Measurements from ENCODE around the gene UQCC5. TPM values are rescaled to one million over a fixed set of nuclear protein-coding genes. Genes with fewer than 3 reads are reported as not detected.

Gene UQCC5
- total RNA-seq, 4 donors from 2014 or later, result 1.9 to 47.5 (median 18.7) TPM

DNA sequence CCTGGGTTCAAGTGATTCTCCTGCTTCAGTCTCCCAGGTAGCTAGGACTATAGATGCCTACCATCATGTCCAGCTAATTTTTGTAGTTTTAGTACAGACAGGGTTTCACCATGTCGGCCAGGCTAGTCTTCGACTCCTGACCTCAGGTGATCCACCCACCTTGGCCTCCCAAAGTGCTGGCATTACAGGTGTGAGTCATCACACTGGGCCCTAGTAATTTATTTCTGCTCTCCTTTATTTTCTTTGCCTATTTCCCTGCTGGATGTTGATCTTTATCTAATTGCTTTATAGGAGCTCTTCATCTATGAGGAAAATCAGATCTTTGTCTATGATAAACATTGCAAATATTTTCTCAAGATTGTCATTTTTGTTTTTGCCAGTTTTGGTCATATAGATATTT is 31.7 kb downstream of the UQCC5 start:
- no peak for ATAC-seq
- Histone ChIP-seq H3K27me3 (no peaks in the 10 kb centered on the region), H3K36me3 (peaks cover 0 to 44% of the 10 kb centered on the region in 2 donors), H3K27ac (no peak overlapping the region), H3K9me3 (no peaks in the 10 kb centered on the region), H3K4me1 (peaks cover 0 to 10% (median 0%) of the 10 kb centered on the region in 3 donors), H3K4me3 (no peak overlapping the region)
- TF ChIP-seq, protein P1, sequence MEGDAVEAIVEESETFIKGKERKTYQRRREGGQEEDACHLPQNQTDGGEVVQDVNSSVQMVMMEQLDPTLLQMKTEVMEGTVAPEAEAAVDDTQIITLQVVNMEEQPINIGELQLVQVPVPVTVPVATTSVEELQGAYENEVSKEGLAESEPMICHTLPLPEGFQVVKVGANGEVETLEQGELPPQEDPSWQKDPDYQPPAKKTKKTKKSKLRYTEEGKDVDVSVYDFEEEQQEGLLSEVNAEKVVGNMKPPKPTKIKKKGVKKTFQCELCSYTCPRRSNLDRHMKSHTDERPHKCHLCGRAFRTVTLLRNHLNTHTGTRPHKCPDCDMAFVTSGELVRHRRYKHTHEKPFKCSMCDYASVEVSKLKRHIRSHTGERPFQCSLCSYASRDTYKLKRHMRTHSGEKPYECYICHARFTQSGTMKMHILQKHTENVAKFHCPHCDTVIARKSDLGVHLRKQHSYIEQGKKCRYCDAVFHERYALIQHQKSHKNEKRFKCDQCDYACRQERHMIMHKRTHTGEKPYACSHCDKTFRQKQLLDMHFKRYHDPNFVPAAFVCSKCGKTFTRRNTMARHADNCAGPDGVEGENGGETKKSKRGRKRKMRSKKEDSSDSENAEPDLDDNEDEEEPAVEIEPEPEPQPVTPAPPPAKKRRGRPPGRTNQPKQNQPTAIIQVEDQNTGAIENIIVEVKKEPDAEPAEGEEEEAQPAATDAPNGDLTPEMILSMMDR (IDR thresholded peaks at IDR 0.05), result no peak
- TF ChIP-seq POLR2AphosphoS5 (IDR thresholded peaks at IDR 0.05) (no peak), EP300 (IDR thresholded peaks at IDR 0.05) (no peak), POLR2A (IDR thresholded peaks at IDR 0.05) (no peak)
- WGBS, 2 donors (ENCODE audit: low coverage in 1 of 2), result 100% methylated on average over 1 to 2 of the region's 2 CpGs

DNA sequence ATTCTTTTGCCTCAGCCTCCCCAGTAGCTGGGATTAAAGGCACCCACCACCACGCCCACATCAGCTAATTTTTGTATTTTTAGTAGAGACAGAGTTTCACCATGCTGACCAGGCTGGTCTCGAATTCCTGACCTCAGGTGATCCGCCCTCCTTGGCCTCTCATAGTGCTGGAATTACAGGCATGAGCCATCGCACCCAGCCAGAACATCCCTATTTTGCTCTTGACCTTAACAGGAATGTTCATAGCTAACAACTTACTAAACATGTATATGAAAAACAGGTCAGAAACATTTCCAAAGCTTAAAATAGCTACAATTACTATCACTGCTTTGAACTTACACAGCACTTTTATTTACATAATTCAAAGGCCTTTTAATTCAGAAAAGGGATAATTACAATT is 33.7 kb downstream of the UQCC5 start:
- H3K27ac ChIP-seq, result peak overlapping the region in 3 of 4 donors; percentile 23 to 54 (median 51)
- WGBS, 2 donors (ENCODE audit: low coverage in 1 of 2), result 55 to 62% methylated on average over 2 to 4 of the region's 4 CpGs
- peaks cover 0 to 44% of the 10 kb centered on the region in 2 donors for H3K36me3 ChIP-seq
- peaks cover 0 to 14% (median 0%) of the 10 kb centered on the region in 3 donors for H3K4me1 ChIP-seq
- no peak overlapping the region for H3K4me3 ChIP-seq
- no peaks in the 10 kb centered on the region for H3K27me3 ChIP-seq
- no peak for ATAC-seq
- TF ChIP-seq, protein P1 (IDR thresholded peaks at IDR 0.05), result no peak
- TF ChIP-seq EP300 (IDR thresholded peaks at IDR 0.05) (no peak), POLR2A (IDR thresholded peaks at IDR 0.05) (no peak), POLR2AphosphoS5 (IDR thresholded peaks at IDR 0.05) (peak; percentile 46)
- H3K9me3 ChIP-seq, result no peaks in the 10 kb centered on the region

DNA sequence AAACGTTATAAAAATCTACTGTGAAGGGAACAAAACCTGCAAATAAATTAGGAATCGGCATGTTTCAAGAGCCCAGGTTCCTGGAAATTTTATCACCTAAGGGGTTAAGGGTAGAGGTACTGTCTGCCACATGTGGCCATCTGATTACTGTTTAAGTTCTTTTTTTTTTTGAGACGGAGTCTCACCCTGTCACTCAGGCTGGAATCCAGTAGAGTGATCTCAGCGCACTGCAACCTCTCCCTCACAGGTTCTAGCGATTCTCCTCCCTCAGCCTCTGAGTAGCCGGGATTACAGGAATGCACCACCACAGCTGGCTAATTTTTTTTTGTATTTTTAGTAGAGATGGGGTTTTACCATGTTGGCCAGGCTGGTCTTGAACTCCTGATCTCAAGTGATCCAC is 35.8 kb downstream of the UQCC5 start:
- ATAC-seq, result no peak
- 50 to 64% methylated on average over 2 to 6 of the region's 6 CpGs for WGBS, 2 donors (ENCODE audit: low coverage in 1 of 2)
- H3K36me3 ChIP-seq, result peaks cover 0 to 45% of the 10 kb centered on the region in 2 donors
- H3K27ac ChIP-seq, result peak overlapping the region in 1 of 4 donors; percentile 40
- H3K4me1 ChIP-seq, result peaks cover 0 to 14% (median 0%) of the 10 kb centered on the region in 3 donors
- no peaks in the 10 kb centered on the region for H3K27me3 ChIP-seq
- TF ChIP-seq, protein P1 (IDR thresholded peaks at IDR 0.05), result no peak
- TF ChIP-seq EP300 (IDR thresholded peaks at IDR 0.05) (no peak), POLR2AphosphoS5 (IDR thresholded peaks at IDR 0.05) (no peak), POLR2A (IDR thresholded peaks at IDR 0.05) (no peak)
- no peaks in the 10 kb centered on the region for H3K9me3 ChIP-seq
- H3K4me3 ChIP-seq, result no peak overlapping the region

DNA sequence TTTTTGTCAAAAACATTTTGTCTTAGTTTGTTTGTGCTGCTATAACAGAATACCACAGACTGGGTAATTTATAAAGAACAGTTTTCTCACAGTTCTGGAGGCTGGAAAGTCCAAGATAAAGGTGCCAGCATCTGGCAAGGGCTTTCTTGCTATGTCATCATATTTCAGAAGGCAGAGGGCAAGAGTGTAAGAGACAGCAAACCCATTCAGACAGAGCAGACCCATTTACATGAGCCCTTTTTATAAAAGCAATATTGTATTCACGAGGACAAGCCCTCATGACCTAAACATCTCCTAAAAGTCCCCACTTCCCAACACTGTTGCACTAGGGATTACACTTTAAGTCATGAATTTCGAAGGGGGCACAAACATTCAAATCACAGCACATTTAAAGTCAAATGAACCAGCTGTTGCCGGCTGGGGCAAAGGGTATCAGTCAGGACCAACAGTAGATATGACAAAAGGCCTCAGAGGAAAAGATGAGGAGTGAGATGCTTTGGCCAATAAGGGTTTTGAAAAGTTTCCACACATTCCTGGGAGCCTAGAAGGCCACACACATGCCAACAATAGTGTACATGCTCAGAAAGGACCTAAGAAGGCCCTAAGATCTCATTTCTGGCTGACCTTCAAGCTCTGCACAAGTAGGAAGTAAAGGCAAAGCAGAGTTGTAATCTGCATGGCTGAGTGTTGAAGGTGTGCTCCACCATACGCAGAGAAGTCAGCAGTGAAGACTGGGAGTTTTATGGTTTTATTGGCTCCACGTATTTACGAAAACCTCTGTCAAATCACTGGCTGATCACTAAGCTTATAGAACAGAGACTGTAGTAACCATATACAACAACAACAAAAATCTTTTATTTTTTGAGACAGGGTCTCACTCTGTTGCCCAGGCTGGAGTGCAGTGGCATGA is 37.9 kb downstream of the UQCC5 start:
- peaks cover 0 to 14% (median 0%) of the 10 kb centered on the region in 3 donors for H3K4me1 ChIP-seq
- H3K9me3 ChIP-seq, result no peaks in the 10 kb centered on the region
- WGBS, 2 donors (ENCODE audit: low coverage in 1 of 2), result 78 to 88% methylated on average over 3 to 6 of the region's 6 CpGs
- TF ChIP-seq POLR2A (IDR thresholded peaks at IDR 0.05) (no peak), EP300 (IDR thresholded peaks at IDR 0.05) (no peak), POLR2AphosphoS5 (IDR thresholded peaks at IDR 0.05) (no peak)
- TF ChIP-seq, protein P1 (IDR thresholded peaks at IDR 0.05), result no peak
- no peak for ATAC-seq
- peaks cover 0 to 62% of the 10 kb centered on the region in 2 donors for H3K36me3 ChIP-seq
- H3K27ac ChIP-seq, result peak overlapping the region in 3 of 4 donors; percentile 7 to 40 (median 27)
- no peaks in the 10 kb centered on the region for H3K27me3 ChIP-seq
- H3K4me3 ChIP-seq, result no peak overlapping the region

Small RNAs within 50 kb of the gene (small RNA-seq; reads per million reads assigned to genes)
- gene RNU6-856P (0 reads per million in 4 donors), gene RNU6ATAC16P (0 reads per million in 4 donors)

Other genes with a start within 250 kb of the UQCC5 start
- gene GLYCTK, start 248.8 kb upstream of the UQCC5 start, total RNA-seq, result 1 to 10 TPM; 2.6 to 7.7 (median 3.1) TPM
- gene DNAH1, start 220.3 kb upstream of the UQCC5 start, total RNA-seq, result 1 to 10 TPM; 3.2 to 8.1 (median 6.2) TPM
- 10 to 100 TPM; 72.4 to 81.0 (median 75.9) TPM for gene BAP1, start 126.6 kb upstream of the UQCC5 start, total RNA-seq
- 10 to 100 TPM in 2 of 4 donors, 1 to 10 TPM in 2; 7.1 to 16.8 (median 10.7) TPM for gene PHF7, start 125.9 kb upstream of the UQCC5 start, total RNA-seq
- gene SEMA3G, start 91.5 kb upstream of the UQCC5 start, total RNA-seq, result 10 to 100 TPM in 2 of 4 donors, 1 to 10 TPM in 2; 6.7 to 33.9 (median 20.3) TPM
- 1 to 10 TPM in 3 of 4 donors, not detected in 1; 1.9 to 4.6 (median 2.4) TPM for gene TNNC1, start 82.6 kb upstream of the UQCC5 start, total RNA-seq
- gene NISCH, start 81.0 kb upstream of the UQCC5 start, total RNA-seq, result 10 to 100 TPM; 56.7 to 95.9 (median 78.9) TPM
- 100 to 1,000 TPM in 2 of 4 donors, 10 to 100 TPM in 2; 76.2 to 167 (median 95.8) TPM for gene STAB1, start 41.3 kb upstream of the UQCC5 start, total RNA-seq
- 10 to 100 TPM; 21.7 to 69.5 (median 34.7) TPM for gene NT5DC2, start 2.7 kb upstream of the UQCC5 start, total RNA-seq
- 100 to 1,000 TPM in 1 of 4 donors, 10 to 100 TPM in 3; 73.9 to 105 (median 98.4) TPM for gene PBRM1, start 149.3 kb downstream of the UQCC5 start, total RNA-seq
- gene GNL3, start 149.4 kb downstream of the UQCC5 start, total RNA-seq, result 10 to 100 TPM; 36.4 to 83.7 (median 51.7) TPM
- 10 to 100 TPM; 36.9 to 57.7 (median 48.6) TPM for gene GLT8D1, start 169.2 kb downstream of the UQCC5 start, total RNA-seq
- gene SPCS1, start 169.5 kb downstream of the UQCC5 start, total RNA-seq, result 100 to 1,000 TPM in 1 of 4 donors, 10 to 100 TPM in 3; 66.5 to 159 (median 88.2) TPM
- gene NEK4, start 234.3 kb downstream of the UQCC5 start, total RNA-seq, result 10 to 100 TPM; 22.1 to 29.5 (median 22.7) TPM
- not detected for gene ITIH1, start 241.0 kb downstream of the UQCC5 start, total RNA-seq